ENCODE measurements around the gene NPLOC4.
A peak's percentile ranks its signal among the peaks of the same experiment; 100 is the strongest.

The NPLOC4 gene

DNA sequence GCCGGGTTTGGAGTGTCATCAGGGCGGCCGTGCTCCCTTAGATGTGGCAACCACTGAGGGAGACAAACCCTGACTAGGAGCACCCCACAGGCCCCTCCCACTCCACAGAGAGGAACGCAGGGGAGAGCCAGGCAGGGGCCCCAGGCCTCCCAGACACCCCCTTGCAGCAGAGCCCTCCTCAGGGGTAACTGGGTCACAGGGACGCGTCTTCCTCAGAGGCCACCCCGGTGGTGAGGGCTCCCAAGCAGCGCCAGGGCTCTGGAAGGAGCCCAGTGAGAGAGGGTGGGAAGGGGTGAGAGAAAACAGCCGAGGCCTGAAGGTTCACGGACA is 97.4 kb downstream of the NPLOC4 start:
- ChIA-PET CTCF (interaction anchor here (0.8 to 3.7 kb wide), 2 partner anchors 20 to 55 kb away, joined by 3 to 15 read pairs; no protein-coding TSS in a partner anchor), POLR2A (no interaction called here)
- DNase-seq (ENCODE audit: extremely low spot score): no peak
- no peak for TF ChIP-seq CTCF (IDR thresholded peaks at IDR 0.05; ENCODE audit: control extremely low read depth, extremely low read depth, low read depth, missing control alignments)

GRCh38 chr17:81538651-81539570 is 98.0 kb downstream of the NPLOC4 start:
- POLR2A ChIA-PET: interaction anchor here (0.8 kb wide), 1 partner anchor 27 kb away, joined by 3 read pairs; the partner anchor contains the start of gene ACTG1
- DNase-seq (ENCODE audit: extremely low spot score): no peak
- CTCF ChIA-PET: interaction anchor here (0.7 to 3.7 kb wide), 9 partner anchors 13 to 288 kb away, joined by 3 to 15 read pairs (median 3); no protein-coding TSS in a partner anchor
- TF ChIP-seq CTCF (IDR thresholded peaks at IDR 0.05; ENCODE audit: control extremely low read depth, extremely low read depth, low read depth, missing control alignments): no peak

- no peak for TF ChIP-seq CTCF (IDR thresholded peaks at IDR 0.05; ENCODE audit: control extremely low read depth, extremely low read depth, low read depth, missing control alignments)
- no peak for DNase-seq (ENCODE audit: extremely low spot score)
- CTCF ChIA-PET: interaction anchor here (0.7 to 3.7 kb wide), 9 partner anchors 9 to 287 kb away, joined by 3 to 15 read pairs (median 3); no protein-coding TSS in a partner anchor
- POLR2A ChIA-PET: interaction anchor here (0.8 kb wide), 1 partner anchor 26 kb away, joined by 3 read pairs; the partner anchor contains the start of gene ACTG1
Observed at GRCh38 chr17:81537856-81538555, 98.9 kb downstream of the NPLOC4 start.

DNA sequence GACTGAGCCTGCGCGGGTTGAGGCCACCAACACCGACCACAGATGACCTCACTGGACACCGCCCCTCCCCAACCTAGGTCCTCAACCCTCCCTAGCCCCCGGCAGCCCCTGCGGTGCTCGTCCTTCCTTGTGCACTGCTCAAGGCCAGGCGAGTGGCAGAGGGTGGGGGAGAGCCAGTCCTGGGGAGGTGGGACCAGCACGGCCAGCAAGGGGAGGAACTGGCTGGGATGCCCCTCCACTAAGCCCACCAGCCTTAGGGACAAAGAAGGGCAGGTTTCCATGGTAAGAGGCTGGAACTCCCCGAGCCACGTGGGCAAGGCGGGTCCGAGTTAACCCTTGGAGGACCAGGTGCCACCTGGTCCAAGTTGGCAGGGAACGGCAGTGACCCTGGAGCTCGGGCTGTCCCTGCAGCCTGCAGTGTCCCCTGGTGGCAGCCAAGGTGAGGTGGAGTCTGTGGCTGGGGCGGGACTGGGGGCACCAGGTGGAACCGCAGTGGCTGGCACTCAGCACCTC is 99.5 kb downstream of the NPLOC4 start:
- ChIA-PET CTCF (interaction anchor here (0.7 to 3.7 kb wide), 5 partner anchors 8 to 285 kb away, joined by 3 to 15 read pairs (median 3); no protein-coding TSS in a partner anchor), POLR2A (no interaction called here)
- TF ChIP-seq CTCF (IDR thresholded peaks at IDR 0.05; ENCODE audit: control extremely low read depth, extremely low read depth, low read depth, missing control alignments): peak; percentile 70
- DNase-seq (ENCODE audit: extremely low spot score): peak; percentile 59

GRCh38 chr17:81536299-81537290 is 100.3 kb downstream of the NPLOC4 start:
- no peak for TF ChIP-seq CTCF (IDR thresholded peaks at IDR 0.05; ENCODE audit: control extremely low read depth, extremely low read depth, low read depth, missing control alignments)
- ChIA-PET CTCF (interaction anchor here (0.7 to 3.7 kb wide), 2 partner anchors 8 to 17 kb away, joined by 3 to 15 read pairs; no protein-coding TSS in a partner anchor), POLR2A (no interaction called here)
- DNase-seq (ENCODE audit: extremely low spot score): no peak
